Measurements from ENCODE around the gene GNAI1.

GNAI1 gene

DNA sequence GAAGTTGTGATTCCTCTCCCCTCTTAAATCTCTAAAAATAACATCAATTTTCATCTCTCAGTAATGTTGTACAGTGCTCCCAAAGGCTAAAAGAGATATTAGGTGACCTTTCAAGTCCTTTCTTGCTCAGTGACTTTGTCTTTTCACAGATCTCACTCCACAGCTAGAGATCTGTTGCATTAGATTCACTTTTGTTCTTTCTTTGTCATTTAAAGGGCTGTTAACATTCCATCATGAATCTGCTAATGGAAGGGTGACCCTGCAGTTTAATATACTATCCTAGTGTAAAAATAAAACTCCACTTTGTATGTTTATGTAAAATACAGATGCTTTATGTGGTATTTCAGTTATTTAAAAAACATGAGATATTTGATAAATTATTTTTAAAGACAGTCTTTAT is 30.5 kb downstream of the GNAI1 start:
- ChIA-PET POLR2A (ENCODE audit: low non-redundant PET) (no interaction called here), CTCF (interaction anchor here (0.6 to 0.7 kb wide), 2 partner anchors 25 to 214 kb away, joined by 3 read pairs; no protein-coding TSS in a partner anchor)
- DNase-seq (ENCODE audit: low spot score): no peak
- no peak overlapping the region for H3K27ac ChIP-seq
- TF ChIP-seq, protein P1, sequence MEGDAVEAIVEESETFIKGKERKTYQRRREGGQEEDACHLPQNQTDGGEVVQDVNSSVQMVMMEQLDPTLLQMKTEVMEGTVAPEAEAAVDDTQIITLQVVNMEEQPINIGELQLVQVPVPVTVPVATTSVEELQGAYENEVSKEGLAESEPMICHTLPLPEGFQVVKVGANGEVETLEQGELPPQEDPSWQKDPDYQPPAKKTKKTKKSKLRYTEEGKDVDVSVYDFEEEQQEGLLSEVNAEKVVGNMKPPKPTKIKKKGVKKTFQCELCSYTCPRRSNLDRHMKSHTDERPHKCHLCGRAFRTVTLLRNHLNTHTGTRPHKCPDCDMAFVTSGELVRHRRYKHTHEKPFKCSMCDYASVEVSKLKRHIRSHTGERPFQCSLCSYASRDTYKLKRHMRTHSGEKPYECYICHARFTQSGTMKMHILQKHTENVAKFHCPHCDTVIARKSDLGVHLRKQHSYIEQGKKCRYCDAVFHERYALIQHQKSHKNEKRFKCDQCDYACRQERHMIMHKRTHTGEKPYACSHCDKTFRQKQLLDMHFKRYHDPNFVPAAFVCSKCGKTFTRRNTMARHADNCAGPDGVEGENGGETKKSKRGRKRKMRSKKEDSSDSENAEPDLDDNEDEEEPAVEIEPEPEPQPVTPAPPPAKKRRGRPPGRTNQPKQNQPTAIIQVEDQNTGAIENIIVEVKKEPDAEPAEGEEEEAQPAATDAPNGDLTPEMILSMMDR (conservative IDR thresholded peaks at IDR 0.05; ENCODE audit: low read depth): no peak

DNA sequence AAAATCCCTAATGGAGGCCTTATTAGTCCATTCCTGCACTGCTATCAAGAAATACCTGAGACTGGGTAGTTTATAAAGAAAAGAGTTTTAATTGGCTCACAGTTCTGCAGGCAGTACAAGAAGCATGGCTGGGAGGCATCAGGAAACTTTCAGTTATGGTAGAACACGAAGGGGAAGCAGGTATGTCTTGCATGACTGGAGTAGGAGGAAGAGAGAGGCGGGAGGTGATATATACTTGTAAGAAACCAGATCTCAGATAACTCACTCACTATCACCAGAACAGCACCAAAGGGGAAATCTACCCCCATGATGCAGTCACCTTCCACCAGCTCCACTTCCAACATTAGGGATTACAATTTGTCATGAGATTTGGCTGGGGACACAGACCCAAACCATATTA is 35.8 kb downstream of the GNAI1 start:
- no peak for DNase-seq (ENCODE audit: low spot score)
- TF ChIP-seq, protein P1 (conservative IDR thresholded peaks at IDR 0.05; ENCODE audit: low read depth): no peak
- no peak overlapping the region for H3K27ac ChIP-seq
- ChIA-PET POLR2A (ENCODE audit: low non-redundant PET) (no interaction called here), CTCF (no interaction called here)

DNA sequence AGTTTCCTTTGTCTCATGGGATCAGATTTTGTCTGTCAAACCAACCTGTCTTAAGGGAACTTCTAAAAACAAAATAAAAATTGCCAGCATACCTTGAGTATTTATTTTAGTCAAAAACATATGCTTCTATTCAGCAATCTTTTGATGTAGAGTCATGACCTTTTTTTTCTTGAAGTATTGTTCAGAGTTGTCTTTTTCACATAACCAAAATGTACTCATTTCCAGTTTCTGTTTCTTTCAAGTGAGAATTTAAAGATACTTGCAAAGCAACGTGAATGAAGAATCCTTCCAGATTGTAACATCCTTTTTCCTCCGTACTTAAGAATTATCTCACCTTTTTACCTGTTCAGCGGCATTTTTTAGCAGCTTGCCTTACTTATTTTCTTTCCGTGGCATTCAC is 37.8 kb downstream of the GNAI1 start:
- no peak overlapping the region for H3K27ac ChIP-seq
- POLR2A ChIA-PET (ENCODE audit: low non-redundant PET): no interaction called here
- no peak for DNase-seq (ENCODE audit: low spot score)
- TF ChIP-seq, protein P1 (conservative IDR thresholded peaks at IDR 0.05; ENCODE audit: low read depth): no peak
- CTCF ChIA-PET: interaction anchor here (0.6 to 0.7 kb wide), 2 partner anchors 8 to 417 kb away, joined by 3 to 4 read pairs; no protein-coding TSS in a partner anchor

DNA sequence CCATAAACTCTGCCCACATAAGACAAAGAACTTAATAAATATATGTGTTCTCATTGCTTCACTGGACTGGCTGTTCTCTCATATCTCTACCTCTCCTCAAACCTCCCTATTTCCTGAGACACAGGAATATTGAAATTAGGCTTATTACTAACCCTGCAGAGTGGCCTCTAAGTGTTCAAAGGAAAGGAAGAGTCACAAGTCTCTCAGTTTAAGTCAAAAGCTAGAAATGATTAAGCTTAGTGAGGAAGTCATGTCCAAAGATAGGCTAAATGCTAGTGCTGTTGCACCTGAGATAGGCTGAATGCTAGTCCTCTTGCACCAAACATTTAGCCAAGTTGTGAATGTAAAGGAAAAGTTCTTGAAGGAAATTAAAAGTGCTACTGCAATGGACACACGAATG is 41.1 kb downstream of the GNAI1 start:
- H3K27ac ChIP-seq: no peak overlapping the region
- ChIA-PET CTCF (no interaction called here), POLR2A (ENCODE audit: low non-redundant PET) (no interaction called here)
- no peak for DNase-seq (ENCODE audit: low spot score)
- TF ChIP-seq, protein P1 (conservative IDR thresholded peaks at IDR 0.05; ENCODE audit: low read depth): no peak

DNA sequence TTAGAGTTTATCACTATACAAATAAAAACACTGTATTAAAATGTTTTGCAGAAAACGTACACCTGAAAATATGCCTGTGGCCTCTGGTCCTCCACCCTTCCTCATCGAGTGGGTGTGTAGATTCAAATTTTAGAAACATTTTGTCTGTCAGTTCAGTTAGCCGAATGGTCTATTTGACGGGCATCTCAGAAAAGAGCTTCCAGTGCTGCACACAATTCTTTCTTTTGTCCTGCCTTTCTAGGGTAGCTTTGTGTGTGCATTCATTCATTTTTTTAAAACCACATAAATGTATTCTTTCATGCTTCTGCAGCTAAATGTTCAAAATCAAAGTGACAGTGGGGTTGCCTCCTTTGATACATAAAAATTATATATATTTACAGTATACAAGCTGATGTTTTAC is 46.8 kb downstream of the GNAI1 start:
- DNase-seq (ENCODE audit: low spot score): no peak
- H3K27ac ChIP-seq: no peak overlapping the region
- POLR2A ChIA-PET (ENCODE audit: low non-redundant PET): no interaction called here
- TF ChIP-seq, protein P1 (conservative IDR thresholded peaks at IDR 0.05; ENCODE audit: low read depth): no peak
- CTCF ChIA-PET: no interaction called here

DNA sequence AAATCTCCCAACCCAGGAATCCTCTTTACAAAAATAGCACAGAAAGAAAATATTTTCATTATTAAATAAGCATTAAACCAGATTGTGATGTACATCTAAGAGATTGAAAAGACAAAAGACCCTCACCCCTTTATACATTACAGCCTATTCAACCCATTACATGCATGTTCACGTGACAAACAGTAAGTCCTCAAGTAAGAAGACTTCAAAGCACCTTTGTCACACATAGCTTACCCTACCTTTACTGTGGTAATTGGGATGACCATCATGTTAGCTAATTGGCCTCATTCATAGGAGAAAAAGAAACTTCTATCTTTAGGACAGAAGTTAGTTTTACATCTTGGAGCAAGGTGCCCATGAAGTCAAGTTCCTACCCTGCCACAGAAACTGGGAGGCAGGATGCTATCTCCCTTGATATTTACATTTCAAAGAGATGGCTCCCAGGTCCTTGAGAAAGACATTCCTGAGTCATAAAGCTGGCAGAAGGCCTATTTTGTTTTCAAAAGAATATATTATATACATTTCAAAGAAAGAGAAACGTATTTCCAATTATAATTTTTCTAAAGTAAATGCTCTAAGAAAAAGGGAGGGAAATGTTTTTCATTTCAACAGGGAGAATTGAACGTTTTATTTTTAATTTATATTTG is 48.1 kb downstream of the GNAI1 start:
- DNase-seq (ENCODE audit: low spot score): no peak
- ChIA-PET CTCF (interaction anchor here (0.6 to 0.7 kb wide), 3 partner anchors 44 to 752 kb away, joined by 3 read pairs; no protein-coding TSS in a partner anchor), POLR2A (ENCODE audit: low non-redundant PET) (no interaction called here)
- TF ChIP-seq, protein P1 (conservative IDR thresholded peaks at IDR 0.05; ENCODE audit: low read depth): no peak
- no peak overlapping the region for H3K27ac ChIP-seq
